ENCODE results near the gene TMEM129.
"Not testable (repeated sequence)": the region's sequence is repeated elsewhere in the genome, so short reads cannot be mapped to it uniquely, and the experiment has no call there.

TMEM129 gene

DNA sequence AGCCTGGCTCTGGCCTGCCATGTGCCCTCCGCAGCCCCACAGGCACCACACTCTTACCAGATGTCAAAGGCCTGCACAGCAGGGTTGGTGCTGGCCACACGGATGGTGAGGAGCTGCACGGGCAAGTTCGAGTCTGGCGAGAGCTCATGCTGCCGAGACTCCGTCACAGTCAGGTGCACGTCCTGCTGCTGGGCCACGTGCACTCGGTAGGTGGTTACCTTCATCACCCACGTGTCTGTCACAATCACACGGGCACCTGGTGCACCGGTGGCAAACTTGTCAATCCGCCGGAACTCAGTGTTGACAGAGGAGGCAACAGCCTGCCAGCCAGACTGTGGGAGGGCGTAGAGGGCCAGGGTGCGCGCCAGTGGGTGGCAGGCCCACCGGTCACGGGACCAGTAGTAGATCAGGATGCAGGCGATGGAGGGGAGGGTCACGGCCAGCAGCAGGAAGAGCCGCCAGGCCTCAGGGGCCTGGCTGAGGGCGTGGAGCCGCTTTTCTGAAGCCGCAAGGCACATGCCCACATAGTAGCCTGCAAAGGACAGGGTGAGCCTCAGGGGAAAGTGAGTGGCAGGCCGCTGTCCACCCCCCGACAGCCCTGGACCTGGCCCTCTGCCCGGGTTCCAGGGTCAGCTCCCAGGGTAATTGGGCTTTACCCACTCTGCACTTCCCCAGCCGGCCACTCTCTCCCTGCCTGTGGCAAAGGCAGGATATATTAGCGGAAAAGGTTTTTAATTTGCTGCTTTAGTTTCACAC lies 2.9 kb downstream of the TMEM129 start:
- no peak for FAIRE-seq

DNA sequence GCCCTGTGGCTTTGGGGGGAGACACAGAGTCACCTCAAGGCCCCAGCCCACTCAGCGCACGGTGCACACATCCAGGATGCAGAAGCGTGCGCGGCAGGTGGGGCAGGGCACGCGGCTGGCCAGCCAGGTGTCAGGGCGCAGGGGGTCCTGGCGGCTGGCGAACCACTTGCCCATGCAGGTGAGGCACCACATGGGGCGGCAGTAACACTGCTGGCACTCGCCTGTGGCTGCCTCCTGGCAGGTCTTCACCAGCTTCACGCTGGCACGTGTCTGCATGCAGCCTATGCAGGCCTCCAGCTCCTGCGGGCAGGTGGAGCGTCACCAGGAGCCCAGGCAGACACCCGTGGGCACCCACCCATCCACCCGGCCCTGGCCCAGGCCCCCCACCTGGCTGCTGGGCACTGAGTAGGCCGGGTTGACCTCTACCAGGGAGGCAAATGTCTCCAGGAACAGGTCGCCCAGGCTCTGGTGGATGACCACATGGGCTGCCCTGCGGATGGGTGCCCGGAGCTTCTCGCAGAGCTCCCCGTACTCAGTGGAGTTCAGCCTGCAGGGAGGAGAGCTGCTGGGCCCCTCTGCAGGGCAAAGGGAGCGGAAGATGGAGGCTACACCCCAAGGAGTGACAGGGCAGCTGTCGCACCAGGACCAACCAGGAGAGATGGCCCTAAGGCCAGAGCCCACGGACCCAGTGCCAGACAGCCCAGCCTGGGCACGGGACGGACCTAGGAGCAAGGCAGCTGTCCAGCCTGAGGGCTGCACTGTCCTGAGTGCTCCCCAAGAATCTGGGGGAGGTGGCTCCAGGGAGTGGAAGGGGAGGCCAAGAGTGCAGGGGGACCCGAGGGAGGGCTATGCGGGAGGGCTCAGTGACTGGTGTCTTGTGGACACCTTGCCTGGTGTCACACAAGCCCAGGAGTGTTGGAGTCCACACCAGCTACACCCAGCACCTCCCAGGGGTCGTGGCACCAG lies 3.7 kb downstream of the TMEM129 start:
- no peak for FAIRE-seq

DNA sequence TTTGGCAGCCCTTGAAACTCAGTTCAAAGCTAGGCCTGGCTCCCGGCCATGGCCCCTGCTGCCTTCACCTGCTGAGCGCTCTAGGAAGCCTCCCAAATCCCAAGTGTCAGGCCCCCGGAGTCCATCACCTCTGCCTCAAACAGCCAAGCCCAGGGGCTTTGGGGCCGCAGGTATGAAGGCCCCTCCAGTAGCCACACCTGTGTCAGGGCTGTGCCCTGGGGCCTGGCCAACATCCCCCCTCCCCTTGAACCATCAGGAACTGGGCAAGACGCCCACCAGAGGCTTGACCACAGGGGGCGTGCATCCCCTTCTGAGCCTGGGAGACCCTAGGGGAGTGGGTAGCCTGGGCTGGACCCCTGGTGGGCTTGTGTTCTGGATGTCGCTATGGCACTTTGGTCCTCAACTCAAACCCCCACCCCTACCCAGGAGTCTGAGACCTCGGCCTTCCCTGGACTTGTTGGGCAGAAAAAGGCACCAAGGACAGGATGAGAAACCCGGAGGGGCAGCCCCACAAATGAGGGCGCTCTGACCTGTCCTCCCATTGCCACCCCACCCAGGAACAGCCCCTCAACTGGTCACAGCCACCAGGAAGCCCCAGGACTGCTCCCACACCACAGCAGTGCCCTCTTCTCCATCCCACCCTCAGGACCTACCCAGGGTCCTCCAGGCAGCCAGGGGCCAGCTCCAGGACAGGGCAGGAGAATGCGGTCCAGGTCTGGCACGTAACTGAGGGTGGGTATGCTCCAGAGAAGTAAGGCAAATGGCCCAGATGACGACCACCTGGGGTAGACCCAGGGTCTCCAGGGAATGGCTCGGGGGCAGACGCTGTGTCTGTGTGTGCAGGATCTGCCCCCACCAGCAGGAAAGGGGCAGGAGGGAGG lies 4.8 kb downstream of the TMEM129 start:
- FAIRE-seq, result no peak

DNA sequence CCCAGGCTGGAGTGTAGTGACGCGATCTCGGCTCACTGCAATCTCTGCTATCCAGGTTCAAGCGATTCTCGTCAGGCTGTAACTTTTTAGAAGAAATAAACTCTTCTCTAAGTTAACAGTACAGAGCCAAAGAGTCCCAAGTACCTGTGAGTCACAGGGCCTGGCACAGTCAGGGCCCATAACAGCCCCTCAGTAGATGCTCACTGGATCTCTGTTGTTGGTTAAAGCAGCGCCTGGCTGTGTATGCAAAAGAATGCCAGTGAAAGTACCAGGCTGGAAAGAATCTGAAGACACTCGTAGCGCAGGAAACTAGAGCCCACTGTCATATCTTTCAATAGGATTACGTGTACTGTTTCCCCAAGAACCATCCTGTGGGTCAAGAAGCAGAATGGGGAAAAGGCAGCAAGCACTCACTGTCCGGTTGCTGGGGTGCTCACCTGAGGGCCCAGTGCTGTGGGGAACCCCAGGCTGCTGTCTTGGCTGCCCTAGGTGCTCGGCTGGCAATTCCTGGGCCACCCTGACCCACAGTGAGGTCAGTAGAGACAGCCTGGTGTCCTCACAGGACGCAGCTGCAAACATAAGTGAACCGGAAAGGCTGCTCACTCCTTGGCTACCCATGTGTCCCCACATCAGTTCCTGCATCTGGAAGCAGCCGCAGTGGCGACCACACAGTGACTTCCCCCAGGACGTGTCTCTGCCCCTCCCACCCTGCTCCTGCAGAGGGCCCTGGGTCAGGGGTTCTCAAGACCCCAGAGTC lies 5.9 kb downstream of the TMEM129 start:
- FAIRE-seq, result no peak

DNA sequence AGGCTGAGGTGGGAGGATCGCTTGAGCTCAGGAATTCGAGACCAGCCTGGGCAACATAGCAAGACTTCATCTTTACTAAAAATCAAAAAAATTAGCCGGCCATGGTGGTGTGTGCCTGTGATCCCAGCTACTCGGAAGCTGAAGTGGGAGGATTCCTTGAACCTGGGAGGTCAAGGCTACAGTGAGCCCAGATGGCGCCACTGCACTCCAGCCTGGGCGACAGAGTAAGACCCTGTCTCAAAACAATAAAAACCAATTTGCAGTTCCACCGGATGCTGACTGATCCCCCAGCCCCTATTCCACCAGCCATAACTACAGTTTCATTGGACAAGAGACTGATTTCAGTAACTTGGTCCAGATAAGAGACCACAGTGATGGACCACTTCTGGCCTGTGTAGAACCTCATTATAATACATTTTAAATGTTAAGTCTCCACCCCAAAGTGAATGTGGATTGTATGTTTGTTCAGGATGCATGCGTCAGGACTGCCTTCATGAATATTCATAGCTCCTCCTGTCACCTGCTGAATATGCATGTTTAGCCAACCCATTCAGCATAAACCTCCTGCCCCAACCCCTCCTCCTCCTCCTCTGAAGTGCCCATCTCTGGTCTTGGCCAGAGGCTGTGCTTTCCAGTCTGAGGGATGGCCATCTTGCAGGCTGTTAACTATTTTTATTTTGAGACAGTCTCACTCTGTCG lies 6.7 kb downstream of the TMEM129 start:
- FAIRE-seq, result no peak

DNA sequence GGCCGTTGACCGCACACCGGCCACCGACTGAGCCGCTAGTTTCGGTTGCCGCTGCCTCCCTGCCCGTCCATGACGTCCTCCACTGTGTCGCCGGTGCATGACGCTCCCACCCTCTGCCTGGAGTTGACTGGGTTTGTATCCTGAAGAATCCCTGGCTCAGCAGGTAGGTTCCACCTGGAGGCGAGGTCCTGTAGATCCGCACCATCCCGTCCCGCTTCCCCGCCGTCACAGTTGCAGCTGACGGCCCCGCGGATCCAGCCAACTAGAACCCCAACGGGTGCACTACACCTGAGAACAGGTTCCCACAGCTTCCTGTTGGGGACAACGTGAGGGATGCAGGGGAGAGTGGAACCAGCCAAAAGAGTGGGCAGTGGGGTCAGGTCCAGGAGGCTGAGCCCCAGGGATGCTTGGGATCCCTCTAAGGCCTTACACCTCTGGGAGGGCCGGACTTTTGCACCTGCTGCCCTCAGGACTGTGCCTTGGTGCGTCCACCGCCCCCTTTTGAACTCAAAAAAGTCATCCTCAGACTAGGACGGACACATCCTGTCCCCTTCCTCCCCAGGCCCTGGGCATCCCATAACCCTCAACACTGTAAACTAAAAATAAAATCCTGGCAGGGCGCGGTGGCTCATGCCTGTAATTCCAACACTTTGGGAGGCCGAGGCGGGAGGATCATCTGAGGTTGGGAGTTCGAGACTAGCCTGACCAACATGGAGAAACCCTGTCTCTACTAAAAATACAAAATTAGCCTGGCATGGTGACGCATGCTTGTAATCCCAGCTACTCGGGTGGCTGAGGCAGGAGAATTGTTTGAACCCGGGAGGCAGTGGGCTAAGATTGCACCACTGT lies 7.9 kb downstream of the TMEM129 start:
- FAIRE-seq, result no peak

DNA sequence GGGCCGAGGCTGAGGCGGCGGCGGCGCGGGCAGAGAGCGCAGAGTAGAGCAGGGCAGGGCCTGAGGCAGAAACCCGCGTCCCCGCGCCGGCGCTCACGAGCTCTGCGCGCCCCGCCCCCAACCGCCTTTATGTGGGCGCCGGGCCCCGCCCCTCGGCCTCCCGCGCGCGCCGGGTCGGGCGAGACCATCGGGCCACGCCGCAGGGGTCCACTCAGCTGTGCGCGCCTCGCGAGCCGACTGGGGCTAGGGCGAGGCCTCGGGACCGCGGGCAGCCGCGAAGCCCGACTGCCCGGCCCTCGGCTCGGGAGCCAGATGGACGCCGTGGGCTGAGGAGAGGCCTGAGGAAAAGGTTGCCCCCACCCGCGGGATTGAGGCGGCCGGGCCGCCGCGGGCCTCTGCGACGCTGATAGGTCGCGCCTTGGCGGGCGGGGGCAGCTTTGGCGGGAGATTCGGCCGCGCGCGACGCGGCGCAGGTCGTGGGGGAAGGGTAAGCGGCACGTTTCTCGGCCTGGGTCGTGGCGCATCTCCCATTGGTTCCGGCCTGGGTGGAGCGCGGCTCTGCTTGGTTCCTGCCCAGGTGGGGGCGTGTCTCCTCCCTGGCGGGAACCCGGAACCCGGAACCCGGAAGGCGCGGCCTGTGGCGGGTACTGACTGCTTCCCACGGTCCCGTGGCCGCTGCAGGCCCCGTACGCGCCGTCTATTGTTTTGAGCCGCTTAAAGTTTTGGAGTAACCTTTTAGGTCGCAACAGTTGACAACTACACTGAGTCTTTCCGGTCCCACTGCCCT lies 8.7 kb downstream of the TMEM129 start, which contains the start of gene SLBP:
Gene SLBP, minus strand, starts transcription at position 104 of the 787 bp plus-strand sequence. CDS start 131 bp downstream, outside the sequence.
- FAIRE-seq, result no peak

DNA sequence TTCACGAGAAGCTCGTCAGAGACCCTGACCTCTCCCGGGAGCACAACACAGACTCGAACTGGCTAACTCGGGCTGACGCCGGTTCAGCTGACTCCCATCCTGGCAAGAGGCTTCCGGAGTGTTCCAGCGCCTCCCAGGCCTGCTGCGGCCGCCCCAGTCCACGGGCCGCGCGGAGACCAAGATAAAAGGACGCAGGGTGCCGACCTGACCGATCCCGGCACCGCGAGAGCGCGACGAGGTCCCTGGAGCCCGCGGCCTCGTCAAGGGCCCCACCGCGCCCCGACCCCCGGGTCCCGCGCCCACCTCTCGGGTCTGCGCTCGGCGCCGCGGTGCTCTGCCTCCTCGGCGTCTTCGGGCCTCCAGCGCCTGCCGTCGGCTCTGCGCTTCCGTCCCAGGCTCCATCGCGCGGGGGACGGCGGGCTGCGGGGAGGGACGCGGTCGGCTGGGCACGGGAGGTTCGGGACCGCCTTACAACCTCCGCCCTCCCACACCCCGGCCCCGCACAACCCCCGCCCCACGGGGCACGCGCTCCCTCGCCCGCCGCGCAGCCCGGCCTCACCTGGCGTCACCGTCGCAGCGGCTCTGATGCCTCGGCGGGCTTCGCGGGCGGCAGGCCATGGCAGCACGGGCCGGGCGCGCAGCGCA lies 9.4 kb downstream of the TMEM129 start:
- FAIRE-seq, result no peak

DNA sequence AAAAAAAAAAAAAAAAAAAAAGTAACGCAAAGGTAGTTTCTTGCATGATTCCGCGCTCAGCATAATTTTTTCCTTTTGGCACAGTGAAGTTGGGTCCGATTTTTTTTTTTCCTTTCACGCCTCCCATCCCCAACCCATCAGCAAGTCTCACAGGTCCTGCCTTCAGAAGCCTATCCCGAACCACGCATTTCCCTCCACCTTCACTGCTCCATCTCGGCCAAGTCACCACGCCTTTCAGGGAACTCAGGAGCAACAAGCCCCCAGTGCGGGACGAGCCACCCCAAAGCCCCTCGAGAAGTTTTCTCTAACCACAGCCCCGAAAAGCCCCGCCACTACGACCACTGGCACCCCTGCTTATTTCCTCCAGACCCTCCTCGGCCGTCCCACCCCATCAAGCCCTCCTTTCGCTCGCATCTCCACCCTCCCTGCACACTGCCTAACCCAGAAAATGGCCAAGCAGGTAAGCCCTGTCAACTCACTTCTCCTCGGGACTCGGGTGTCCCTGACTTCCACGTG lies 10.0 kb downstream of the TMEM129 start:
- no peak for FAIRE-seq

DNA sequence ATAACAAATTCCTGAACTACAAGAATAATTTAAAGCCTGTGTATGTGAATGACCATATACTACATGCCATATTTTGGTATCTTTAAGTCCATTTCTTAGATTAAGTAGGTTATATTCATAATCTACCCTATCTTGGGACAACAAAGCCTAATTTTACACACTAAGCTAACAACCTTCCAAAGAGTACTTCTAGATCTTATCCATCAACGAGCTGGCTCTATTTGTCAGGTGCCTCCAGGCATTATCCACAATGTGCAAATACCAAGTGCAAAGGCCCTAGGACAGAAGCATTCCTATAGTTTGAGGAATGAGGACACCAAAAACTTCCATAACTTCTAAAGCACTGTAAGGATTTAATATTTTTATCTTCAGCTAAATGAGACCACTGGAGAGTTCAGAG lies 12.5 kb downstream of the TMEM129 start:
- no peak for FAIRE-seq

DNA sequence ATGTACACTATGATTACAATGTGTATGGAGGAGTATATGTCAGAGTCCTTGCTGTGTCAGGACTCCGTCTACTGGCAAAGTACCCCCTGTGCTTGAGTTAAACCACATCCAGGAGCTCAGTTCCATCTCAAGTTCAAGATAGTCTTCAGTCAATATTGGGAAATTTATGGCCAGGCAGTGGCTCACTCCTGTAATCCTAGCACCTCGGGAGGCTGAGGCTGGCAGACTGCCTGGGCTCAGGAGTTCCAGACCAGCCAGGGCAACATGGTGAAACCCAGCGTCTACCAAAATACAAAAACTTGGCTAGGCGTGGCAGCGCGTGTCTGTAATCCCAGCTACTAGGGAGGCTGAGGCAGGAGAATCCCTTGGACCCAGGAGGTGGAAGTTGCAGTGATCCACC lies 14.8 kb downstream of the TMEM129 start:
- FAIRE-seq, result no peak

DNA sequence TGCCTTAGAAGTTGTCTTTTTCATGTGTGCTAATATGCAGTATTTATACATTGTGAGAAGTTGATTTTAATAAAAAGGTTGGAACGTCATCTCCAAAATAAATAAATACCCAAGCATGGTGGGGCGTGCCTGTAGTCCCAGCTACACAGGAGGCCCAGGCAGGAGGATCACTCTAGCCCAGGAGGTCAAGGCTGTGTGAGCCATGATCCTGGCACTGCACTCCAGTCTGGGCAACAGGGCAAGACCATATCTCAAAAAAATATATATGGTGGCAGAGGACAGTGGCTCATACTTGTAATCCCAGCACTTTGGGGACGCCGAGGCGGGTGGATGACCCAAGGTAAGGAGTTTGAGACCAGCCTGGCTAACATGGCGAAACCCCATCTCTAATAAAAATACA lies 15.4 kb downstream of the TMEM129 start:
- no peak for FAIRE-seq

DNA sequence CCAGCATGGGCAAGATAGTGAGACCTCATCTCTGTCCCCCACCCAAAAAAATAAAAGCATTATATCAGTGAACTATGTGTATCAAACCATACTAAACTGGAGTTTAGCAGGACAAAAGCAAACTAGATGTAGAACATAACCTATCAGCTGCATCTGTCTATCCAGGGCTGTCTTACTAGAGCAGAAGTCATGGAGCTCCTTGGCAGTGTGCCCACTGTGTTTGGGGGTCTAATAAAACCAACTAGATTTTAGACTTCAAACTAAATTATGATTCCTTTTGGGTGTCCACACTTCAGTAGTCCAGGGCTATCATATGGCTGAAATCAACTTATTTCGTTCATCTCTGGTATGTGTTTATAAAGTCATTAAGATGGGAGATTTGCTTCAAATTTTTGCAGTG lies 17.3 kb downstream of the TMEM129 start:
- no peak for FAIRE-seq

DNA sequence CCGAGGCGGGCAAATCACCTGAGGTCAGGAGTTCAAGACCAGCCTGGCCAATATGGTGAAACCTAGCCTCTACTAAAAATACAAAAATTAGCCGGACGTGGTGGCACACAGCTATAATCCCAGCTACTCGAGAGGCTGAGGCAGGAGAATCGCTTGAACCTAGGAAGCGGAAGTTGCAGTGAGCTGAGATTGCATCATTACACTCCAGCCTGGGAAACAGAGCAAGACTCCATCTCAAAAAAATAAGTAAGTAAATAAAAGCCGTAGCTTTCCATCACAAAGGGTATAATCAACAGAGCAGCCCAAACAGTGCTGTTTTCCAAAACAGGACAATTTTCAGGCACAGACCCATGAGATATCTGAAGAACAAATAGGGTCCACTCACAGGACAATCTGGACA lies 19.5 kb downstream of the TMEM129 start:
- FAIRE-seq, result not testable (repeated sequence)

DNA sequence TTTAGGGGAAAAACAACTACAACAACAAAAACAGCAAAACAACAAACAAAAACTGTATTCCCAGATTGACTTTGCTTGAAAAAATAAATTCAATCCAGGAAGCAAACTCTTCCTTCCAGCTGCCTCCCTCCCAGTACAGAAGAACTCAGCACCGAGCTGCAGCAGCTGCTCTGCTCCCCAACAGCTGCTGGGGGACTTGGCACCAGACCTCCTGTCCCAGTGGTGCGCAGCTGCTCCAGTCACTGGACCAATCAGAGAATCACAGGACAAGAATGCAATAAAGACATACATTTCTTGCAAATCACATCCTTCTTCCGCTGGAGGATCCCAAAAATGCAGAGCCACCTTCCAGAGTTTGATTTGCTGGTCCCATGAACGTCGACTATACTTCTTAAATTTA lies 25.2 kb downstream of the TMEM129 start:
- no peak for FAIRE-seq

DNA sequence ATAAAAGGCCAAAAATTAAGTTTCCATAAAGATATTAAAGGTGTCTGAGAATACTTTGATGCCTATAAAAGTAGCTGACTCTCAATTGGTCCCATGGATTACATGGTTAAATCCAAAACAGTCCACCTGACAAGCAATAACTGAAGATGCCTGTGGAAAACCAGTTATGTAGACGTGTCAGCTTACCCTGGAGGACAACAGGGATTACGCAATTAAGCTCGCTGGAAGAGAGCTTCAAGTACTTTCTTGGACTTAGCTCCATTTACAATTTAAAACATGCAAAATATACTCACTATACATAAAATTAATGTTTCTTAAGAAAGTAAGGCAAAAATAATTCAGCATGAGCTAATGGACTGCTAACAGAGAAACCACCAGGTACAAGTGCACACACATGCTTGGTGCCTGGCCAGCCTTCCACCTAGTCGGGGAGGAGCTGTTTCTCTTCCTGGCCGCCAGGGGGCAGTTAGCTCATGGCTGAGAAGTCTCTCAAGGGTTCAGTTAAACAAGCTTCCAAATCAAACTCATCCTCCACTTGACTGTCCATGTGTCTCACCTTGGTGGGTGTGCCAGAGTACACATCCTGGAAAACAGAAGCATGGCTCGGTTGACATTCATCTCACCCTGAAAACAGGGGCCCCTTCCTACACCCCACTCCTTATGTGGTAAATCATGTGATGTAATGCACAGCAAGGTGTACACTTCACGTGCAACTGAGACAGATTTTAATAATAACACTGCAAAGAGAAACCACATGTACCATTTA lies 27.8 kb downstream of the TMEM129 start:
- FAIRE-seq, result no peak

DNA sequence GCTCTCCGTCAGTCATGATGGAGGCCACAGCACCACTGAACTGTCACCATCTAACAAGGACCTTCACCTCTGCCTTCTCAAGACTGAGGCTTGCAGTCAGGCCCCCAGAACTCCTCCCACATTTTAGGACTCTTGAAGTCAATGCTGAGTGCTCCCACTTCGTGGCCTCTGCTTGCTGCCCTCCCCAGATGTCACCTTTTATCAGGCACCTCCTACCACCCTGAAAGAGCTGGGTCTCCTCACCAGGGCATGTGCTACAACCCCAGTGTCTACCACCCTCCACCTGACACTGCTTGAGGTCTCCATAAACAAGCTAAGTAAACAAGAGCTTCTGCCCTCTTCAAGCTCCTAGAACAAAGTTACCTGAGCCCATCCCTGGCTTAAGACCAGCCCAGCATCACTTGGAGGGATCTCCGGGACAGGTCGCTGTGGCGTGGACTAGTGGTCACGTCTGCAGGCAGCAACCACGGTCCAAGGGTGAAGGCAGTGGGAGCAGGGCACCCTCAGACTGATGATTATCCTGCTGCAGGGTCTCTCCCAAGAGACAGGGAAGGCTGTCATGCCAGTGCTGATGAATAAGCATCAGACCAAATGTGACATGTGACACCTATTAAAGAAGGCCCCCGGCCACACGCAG lies 29.3 kb downstream of the TMEM129 start:
- no peak for FAIRE-seq

DNA sequence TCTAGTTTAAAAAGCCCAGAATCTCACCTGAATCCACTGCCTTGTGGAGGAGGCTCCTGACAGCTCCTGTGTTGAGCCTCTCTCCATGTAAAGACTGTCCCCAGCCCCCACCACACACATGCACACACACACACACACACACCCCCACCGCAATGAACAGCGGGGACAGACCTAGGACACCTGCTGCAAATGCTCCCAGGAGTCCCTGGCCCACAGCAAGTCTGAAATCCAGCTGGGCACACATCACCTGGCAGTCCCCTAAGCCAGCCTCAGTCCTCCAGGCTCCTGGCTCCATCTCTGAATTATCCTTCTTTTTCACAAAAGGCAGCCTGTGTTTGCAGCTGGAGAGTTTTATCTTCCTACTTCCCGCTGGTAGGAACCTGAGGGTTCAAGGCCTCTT lies 30.4 kb downstream of the TMEM129 start:
- FAIRE-seq, result no peak

Measured in A204.1 (cell line).